ENCODE results near the gene DOCK9.

GRCh38 chr13:99000137-99000536 lies 22.3 kb upstream of the DOCK9 start:
- no peak for TF ChIP-seq EZH2phosphoT487 (IDR thresholded peaks at IDR 0.05; ENCODE audit: unreplicated experiment)
- no peak for TF ChIP-seq CTCF (conservative IDR thresholded peaks at IDR 0.05; ENCODE audit: low read depth in 2 of 2)
- no peak for TF ChIP-seq EZH2 (IDR thresholded peaks at IDR 0.05; ENCODE audit: low read depth, unreplicated experiment)
- no peak for TF ChIP-seq JUNB (IDR thresholded peaks at IDR 0.05; ENCODE audit: unreplicated experiment)
